ENCODE data around the gene ST14.

Gene ST14

GRCh38 chr11:130159657-130160497 is at the start of gene ST14:
TSS of gene ST14 (plus strand) at chr11:130159782. CDS start at chr11:130159980, 198 bp downstream.
- no peak for DNase-seq

GRCh38 chr11:130110339-130111108 is 49.1 kb upstream of the ST14 start:
- no peak for DNase-seq

GRCh38 chr11:130112071-130112830 is 47.3 kb upstream of the ST14 start:
- no peak for DNase-seq

GRCh38 chr11:130114281-130114680 is 45.3 kb upstream of the ST14 start:
- DNase-seq, result no peak

- DNase-seq, result no peak
These were observed 44.9 kb upstream of the ST14 start for GRCh38 chr11:130114726-130115125.

GRCh38 chr11:130115218-130115617 is 44.4 kb upstream of the ST14 start:
- no peak for DNase-seq

- DNase-seq, result no peak
These were observed 41.4 kb upstream of the ST14 start for GRCh38 chr11:130118165-130118564.

GRCh38 chr11:130118636-130119387 is 40.8 kb upstream of the ST14 start:
- no peak for DNase-seq

GRCh38 chr11:130120045-130120444 is 39.5 kb upstream of the ST14 start:
- DNase-seq, result no peak

GRCh38 chr11:130121445-130121978 is 38.1 kb upstream of the ST14 start:
- DNase-seq, result no peak

- no peak for DNase-seq
These were observed 37.4 kb upstream of the ST14 start for GRCh38 chr11:130122141-130122575.

- no peak for DNase-seq
These were observed 36.1 kb upstream of the ST14 start for GRCh38 chr11:130123414-130124040.

GRCh38 chr11:130124096-130124495 is 35.5 kb upstream of the ST14 start:
- DNase-seq, result peak in 3 of 14 donors; percentile 5 to 67 (median 8)

GRCh38 chr11:130125638-130126037 is 33.9 kb upstream of the ST14 start:
- no peak for DNase-seq

GRCh38 chr11:130126516-130126915 is 33.1 kb upstream of the ST14 start:
- DNase-seq, result no peak

- DNase-seq, result no peak
These were observed 32.1 kb upstream of the ST14 start for GRCh38 chr11:130127509-130127908.

GRCh38 chr11:130128626-130129025 is 31.0 kb upstream of the ST14 start:
- no peak for DNase-seq

- DNase-seq, result peak in 1 of 14 donors; percentile 12
These were observed 29.7 kb upstream of the ST14 start for GRCh38 chr11:130129922-130130321.

GRCh38 chr11:130131961-130132850 is 27.4 kb upstream of the ST14 start:
- no peak for DNase-seq

- peak in 1 of 14 donors; percentile 55 for DNase-seq
These were observed 25.9 kb upstream of the ST14 start for GRCh38 chr11:130133716-130134115.

Measured in C1 segment of cervical spinal cord (tissue), 14 donors.